Esophagus squamous epithelium (tissue), 5 donors: ENCODE results near the gene KRTAP10-7. TPM values are rescaled to one million over a fixed set of nuclear protein-coding genes. Genes with fewer than 3 reads are reported as not detected.
"Not testable (repeated sequence)": the region's sequence is repeated elsewhere in the genome, so short reads cannot be mapped to it uniquely, and the experiment has no call there.

Experiments
- DNase-seq: peaks from one replicate; lab custom pipeline; 2025; lab: John Stamatoyannopoulos, UW
- H3K27ac ChIP-seq, 4 donors: fragments of 200-600 bp; sonication (generic); one replicate each; pipeline ENCODE4 v1.5.1; 2016 to 2019; ENCODE audit warnings: mild to moderate bottlenecking in 1 of 4
- H3K27me3 ChIP-seq, 4 donors: fragments of 200-600 bp; sonication (generic); 1 replicate in 3 of 4; 2 replicates in 1 of 4; pipeline versions ENCODE4 v1.5.1 to v1.6.0; 2017 to 2021; ENCODE audit warnings: antibody characterized with exemption in 1 of 4
- H3K36me3 ChIP-seq, 3 donors: fragments of 200-600 bp; sonication (generic); one replicate each; pipeline ENCODE4 v1.5.1; 2016 to 2019
- H3K4me1 ChIP-seq, 3 donors: fragments of 200-600 bp; sonication (generic); one replicate each; pipeline ENCODE4 v1.5.1; 2017 to 2019
- H3K4me3 ChIP-seq, 4 donors: fragments of 200-600 bp; sonication (generic); 1 replicate in 3 of 4; 2 replicates in 1 of 4; pipeline ENCODE4 v1.5.1; 2016 to 2019; ENCODE audit warnings: mild to moderate bottlenecking in 2 of 4, moderate library complexity in 1 of 4
- H3K9me3 ChIP-seq, 3 donors: fragments of 200-600 bp; sonication (generic); one replicate each; pipeline ENCODE4 v1.5.1; 2016 to 2019
- POLR2A ChIP-seq, 4 donors: fragments of 450-650 bp; IDR thresholded peaks; one replicate each; pipeline ENCODE4 v1.6.1; 2017; ENCODE audit warnings: antibody characterized with exemption in 4 of 4, mild to moderate bottlenecking in 4 of 4, moderate library complexity in 3 of 4
- WGBS, 2 donors: methylation state at CpG; one replicate each; pipeline ENCODE4 v1.1.5; 2018; 5-methylcytosine and 5-hydroxymethylcytosine counted together
- intact Hi-C: fragments of 100-400 bp; cut with DNase I; formaldehyde crosslinking; loops from one replicate; pipeline ENCODE4 v1.15.0; 2022
- total RNA-seq, 4 donors: library from RNA; depleted of rRNA; stranded (reverse); fragments of >200 nt; gene quantifications; one replicate each; pipeline ENCODE4 v1.1.0, GENCODE V29; 2016
- TF ChIP-seq, protein P1 (sequence below), 6 experiments: fragments of 450-650 bp in 4 of 6; fragments of 200-600 bp in 2 of 6; sonication (generic) in 2 of 6; IDR thresholded peaks; one replicate each; pipeline ENCODE4 v1.5.1; 2016 to 2019; ENCODE audit warnings: antibody characterized with exemption in 6 of 6, mild to moderate bottlenecking in 4 of 6, moderate library complexity in 4 of 6
- donor health status: DM: yes; HTN: yes; CAD: no.

Gene KRTAP10-7, protein sequence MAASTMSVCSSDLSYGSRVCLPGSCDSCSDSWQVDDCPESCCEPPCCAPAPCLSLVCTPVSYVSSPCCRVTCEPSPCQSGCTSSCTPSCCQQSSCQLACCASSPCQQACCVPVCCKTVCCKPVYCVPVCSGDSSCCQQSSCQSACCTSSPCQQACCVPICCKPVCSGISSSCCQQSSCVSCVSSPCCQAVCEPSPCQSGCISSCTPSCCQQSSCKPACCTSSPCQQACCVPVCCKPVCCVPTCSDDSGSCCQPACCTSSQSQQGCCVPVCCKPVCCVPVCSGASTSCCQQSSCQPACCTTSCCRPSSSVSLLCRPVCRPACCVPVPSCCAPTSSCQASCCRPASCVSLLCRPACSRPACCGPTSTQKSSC
- not detected for total RNA-seq

DNA sequence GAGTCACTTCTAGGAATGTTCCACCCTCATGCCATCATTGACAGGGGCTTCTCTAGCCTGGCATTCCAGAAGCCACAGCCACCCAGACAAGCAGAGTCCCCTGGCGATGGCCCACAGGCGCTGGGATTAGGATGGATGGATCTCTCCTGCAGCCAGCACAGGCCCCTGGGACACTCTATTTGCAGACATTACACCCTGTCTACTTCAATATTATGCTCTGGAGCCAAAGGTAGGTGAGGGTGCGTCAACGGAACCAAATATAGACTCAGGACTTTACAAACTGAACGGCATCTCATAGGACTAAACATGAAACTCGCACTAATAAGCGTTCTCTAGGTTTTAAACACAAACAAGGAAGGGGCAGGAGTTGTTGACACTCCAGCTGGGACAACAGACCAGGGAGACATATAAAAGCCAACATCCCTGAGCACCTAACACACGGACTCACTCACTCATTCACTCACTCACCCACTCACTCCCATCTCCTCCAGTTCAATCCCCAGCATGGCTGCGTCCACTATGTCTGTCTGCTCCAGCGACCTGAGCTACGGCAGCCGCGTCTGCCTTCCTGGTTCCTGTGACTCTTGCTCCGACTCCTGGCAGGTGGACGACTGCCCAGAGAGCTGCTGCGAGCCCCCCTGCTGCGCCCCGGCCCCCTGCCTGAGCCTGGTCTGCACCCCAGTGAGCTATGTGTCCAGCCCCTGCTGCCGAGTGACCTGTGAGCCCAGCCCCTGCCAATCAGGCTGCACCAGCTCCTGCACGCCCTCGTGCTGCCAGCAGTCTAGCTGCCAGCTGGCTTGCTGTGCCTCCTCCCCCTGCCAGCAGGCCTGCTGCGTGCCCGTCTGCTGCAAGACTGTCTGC lies at the start of gene KRTAP10-7:
Gene KRTAP10-7, plus strand, starts transcription at position 480 of the 861 bp plus-strand sequence. Its CDS starts 25 bp downstream, at position 505.
- not testable (repeated sequence) for DNase-seq
- 46 to 53% methylated on average over 8 to 14 of the region's 23 CpGs for WGBS, 2 donors

DNA sequence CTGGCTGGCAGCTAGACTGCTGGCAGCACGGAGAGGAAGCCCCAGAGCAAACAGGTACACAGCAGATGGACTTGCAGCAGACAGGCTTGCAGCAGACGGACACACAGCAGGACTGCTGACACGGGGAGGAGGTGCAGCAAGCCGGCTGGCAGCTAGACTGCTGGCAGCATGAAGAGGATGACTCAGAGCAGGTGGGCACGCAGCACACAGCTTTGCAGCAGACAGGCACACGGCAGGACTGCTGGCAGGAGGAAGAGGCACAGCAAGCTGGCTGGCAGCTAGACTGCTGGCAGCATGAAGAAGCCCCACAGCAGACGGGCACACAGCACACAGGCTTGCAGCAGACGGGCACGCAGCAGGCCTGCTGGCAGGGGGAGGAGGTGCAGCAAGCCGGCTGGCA lies 49.6 kb upstream of the KRTAP10-7 start:
- no peak for DNase-seq
- Histone ChIP-seq H3K4me3 (no peak overlapping the region), H3K27me3 (peaks cover 0 to 57% (median 0%) of the 10 kb centered on the region in 4 donors), H3K27ac (no peak overlapping the region), H3K4me1 (peaks cover 0 to 35% (median 5%) of the 10 kb centered on the region in 3 donors), H3K36me3 (no peaks in the 10 kb centered on the region), H3K9me3 (peaks cover 0 to 11% (median 0%) of the 10 kb centered on the region in 3 donors)
- intact Hi-C loops: no loop called here
- no peak for TF ChIP-seq POLR2A (IDR thresholded peaks at IDR 0.05)
- TF ChIP-seq, protein P1, sequence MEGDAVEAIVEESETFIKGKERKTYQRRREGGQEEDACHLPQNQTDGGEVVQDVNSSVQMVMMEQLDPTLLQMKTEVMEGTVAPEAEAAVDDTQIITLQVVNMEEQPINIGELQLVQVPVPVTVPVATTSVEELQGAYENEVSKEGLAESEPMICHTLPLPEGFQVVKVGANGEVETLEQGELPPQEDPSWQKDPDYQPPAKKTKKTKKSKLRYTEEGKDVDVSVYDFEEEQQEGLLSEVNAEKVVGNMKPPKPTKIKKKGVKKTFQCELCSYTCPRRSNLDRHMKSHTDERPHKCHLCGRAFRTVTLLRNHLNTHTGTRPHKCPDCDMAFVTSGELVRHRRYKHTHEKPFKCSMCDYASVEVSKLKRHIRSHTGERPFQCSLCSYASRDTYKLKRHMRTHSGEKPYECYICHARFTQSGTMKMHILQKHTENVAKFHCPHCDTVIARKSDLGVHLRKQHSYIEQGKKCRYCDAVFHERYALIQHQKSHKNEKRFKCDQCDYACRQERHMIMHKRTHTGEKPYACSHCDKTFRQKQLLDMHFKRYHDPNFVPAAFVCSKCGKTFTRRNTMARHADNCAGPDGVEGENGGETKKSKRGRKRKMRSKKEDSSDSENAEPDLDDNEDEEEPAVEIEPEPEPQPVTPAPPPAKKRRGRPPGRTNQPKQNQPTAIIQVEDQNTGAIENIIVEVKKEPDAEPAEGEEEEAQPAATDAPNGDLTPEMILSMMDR (IDR thresholded peaks at IDR 0.05): peak in 1 of 6 experiments; percentile 41
- 15 to 17% methylated on average over 5 to 6 of the region's 10 CpGs for WGBS, 2 donors

More for the DNA sequence above, at the start of gene KRTAP10-7:
- H3K27ac ChIP-seq, H3K4me1 ChIP-seq, H3K36me3 ChIP-seq, H3K9me3 ChIP-seq, intact Hi-C loops, H3K4me3 ChIP-seq: not testable (repeated sequence)
- H3K27me3 ChIP-seq: peaks cover 0 to 72% (median 0%) of the 10 kb centered on the region in 4 donors

DNA sequence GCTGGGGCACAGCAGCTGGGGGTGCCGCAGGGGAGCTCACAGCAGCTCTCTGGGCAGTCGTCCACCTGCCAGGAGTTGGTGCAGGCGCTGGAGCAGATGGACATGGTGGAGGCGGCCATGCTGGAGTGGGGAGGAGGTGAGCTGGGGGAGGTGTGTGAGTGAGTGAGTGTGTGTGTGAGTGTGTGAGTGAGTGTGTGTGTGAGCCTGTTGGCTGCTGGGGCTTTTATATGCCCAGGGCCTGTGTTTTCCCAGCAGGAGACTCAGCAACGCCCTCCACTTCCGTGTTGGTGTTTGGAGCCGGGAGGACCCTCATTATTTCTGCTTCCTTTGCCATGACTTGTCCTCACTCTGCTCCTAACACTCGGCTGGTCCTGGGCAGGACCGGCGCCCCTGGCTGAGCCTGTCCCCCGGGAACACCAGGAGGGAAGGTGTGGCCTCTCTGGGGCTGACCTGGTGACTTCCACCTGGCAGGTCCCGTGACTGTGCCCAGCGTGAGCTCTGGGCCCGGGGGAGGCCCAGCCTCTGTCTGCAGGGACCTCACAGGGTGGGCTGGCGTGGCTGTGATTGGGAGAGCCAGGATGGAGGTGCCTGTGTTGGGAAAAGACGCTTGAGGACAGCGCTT lies 48.9 kb upstream of the KRTAP10-7 start, which contains the start of gene KRTAP10-2:
Gene KRTAP10-2, minus strand, starts transcription at position 166 of the 622 bp plus-strand sequence. Its CDS starts 47 bp downstream, at position 119.
- Histone ChIP-seq H3K9me3 (peaks cover 0 to 6% (median 0%) of the 10 kb centered on the region in 3 donors), H3K4me3 (no peak within 1 kb of the TSS), H3K27ac (no peak within 1 kb of the TSS), H3K27me3 (peaks cover 0 to 62% (median 0%) of the 10 kb centered on the region in 4 donors), H3K36me3 (no peaks in the 10 kb centered on the region), H3K4me1 (peaks cover 0 to 35% (median 5%) of the 10 kb centered on the region in 3 donors)
- 32 to 42% methylated on average over 4 to 11 of the region's 17 CpGs for WGBS, 2 donors
- no peak for DNase-seq
- intact Hi-C loops: no loop called here
- TF ChIP-seq, protein P1 (IDR thresholded peaks at IDR 0.05): no peak
- TF ChIP-seq POLR2A (IDR thresholded peaks at IDR 0.05): no peak

DNA sequence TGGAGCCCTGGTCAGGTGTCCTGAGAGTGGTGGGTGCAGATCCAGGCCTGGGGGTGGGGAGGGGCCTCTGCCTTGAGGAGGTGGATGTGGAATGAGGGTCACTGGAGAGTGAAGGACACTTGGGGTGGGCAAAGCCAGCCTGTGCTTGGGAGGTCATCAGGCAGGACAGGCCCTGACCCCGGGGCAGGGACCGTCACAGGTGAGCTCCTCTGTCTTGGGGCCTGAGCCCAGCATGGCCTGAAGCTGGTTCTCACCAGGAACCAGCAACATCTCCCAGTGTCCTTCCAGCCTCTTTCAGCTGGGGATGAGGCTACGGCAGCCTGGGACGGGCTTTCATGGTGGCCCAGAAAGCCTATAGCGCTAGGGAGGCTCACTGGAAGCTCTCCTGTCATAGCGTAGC lies 48.3 kb upstream of the KRTAP10-7 start:
- H3K27ac ChIP-seq: no peak overlapping the region
- WGBS, 2 donors: 60 to 89% methylated on average over 1 to 4 of the region's 6 CpGs
- H3K36me3 ChIP-seq: no peaks in the 10 kb centered on the region
- DNase-seq: no peak
- no peak for TF ChIP-seq POLR2A (IDR thresholded peaks at IDR 0.05)
- TF ChIP-seq, protein P1 (IDR thresholded peaks at IDR 0.05): no peak
- no peaks in the 10 kb centered on the region for H3K9me3 ChIP-seq
- peaks cover 0 to 69% (median 0%) of the 10 kb centered on the region in 4 donors for H3K27me3 ChIP-seq
- intact Hi-C loops: no loop called here
- H3K4me3 ChIP-seq: no peak overlapping the region
- peaks cover 0 to 35% (median 5%) of the 10 kb centered on the region in 3 donors for H3K4me1 ChIP-seq

DNA sequence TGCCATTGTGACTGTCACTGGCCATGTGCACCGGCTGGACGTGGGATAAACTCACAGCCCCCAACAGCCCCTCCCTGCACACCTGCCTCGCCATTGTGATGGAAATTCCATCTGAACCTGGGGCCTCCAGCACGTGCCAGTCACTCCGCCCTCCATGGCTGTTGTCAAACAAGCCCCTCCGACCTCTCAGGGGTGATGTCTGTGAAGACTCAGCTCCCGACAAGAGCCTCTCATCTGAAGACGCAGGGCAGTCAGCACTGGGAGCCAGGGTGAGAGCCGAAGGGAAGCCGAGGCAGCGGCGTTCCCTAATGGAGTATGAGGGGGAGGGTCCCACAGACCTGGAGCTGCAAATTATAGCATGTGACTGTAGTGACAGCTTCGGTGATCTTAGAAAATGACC lies 47.7 kb upstream of the KRTAP10-7 start:
- H3K4me3 ChIP-seq: no peak overlapping the region
- H3K27ac ChIP-seq: no peak overlapping the region
- H3K36me3 ChIP-seq: no peaks in the 10 kb centered on the region
- no peaks in the 10 kb centered on the region for H3K9me3 ChIP-seq
- no peak for TF ChIP-seq POLR2A (IDR thresholded peaks at IDR 0.05)
- TF ChIP-seq, protein P1 (IDR thresholded peaks at IDR 0.05): no peak
- H3K4me1 ChIP-seq: peaks cover 0 to 35% (median 5%) of the 10 kb centered on the region in 3 donors
- peaks cover 0 to 71% (median 0%) of the 10 kb centered on the region in 4 donors for H3K27me3 ChIP-seq
- intact Hi-C loops: no loop called here
- DNase-seq: no peak
- 86% methylated on average over 5 of the region's 13 CpGs for WGBS, 2 donors
